ENCODE measurements around the gene TAF1C. TPM values are rescaled to one million over a fixed set of nuclear protein-coding genes. Genes with fewer than 3 reads are reported as not detected.

The TAF1C gene
- total RNA-seq, 1 donor from 2014 or later: 64.4 TPM

DNA sequence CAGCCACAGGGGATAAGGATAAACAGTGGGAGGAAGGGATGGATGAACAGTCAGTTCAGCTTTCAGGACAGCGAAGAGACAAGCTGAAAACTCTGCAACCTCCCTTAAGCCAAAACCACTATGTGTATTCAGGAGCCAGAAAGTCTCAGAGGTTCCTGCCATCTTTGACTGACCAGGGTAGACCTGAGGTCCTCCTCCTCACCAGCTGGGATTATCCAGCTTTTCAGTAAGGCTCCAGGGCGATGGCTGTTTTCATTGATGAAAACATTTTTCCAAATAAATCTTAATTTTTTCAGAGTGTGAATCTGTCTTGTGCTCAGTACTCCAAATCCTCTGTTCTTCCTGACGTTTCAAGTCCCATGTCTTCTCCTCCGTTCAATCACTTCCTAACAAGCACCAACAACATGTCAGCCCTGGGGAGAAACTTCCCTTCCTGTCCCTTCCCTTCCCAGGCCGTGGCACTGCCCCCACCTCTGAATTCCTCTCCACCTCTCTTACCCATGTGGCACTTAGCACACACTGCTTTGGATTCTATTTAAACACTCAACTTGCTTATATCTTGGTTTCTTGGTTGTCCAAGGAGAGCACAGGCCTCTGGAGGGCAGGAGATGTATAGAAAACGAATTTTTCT, 47.1 kb downstream of the TAF1C start:
- Mint-ChIP-seq H3K27ac (no peak overlapping the region), H3K36me3 (ENCODE audit: low read depth) (peaks cover 21% of the 10 kb centered on the region), H3K4me3 (ENCODE audit: low read depth) (no peak overlapping the region), H3K4me1 (ENCODE audit: low read depth) (peaks cover 49% of the 10 kb centered on the region), H3K9me3 (no peaks in the 10 kb centered on the region), H3K27me3 (ENCODE audit: low read depth) (no peaks in the 10 kb centered on the region)
- no peak for DNase-seq (ENCODE audit: low spot score)
- intact Hi-C loops (cut with micrococcal nuclease): loop anchor here (2.0 kb wide), 1 partner anchor 55 kb away; no protein-coding TSS in a partner anchor

GRCh38 chr16:84138824-84139627, 47.8 kb downstream of the TAF1C start:
- Mint-ChIP-seq H3K36me3 (ENCODE audit: low read depth) (peaks cover 21% of the 10 kb centered on the region), H3K4me3 (ENCODE audit: low read depth) (peak overlapping the region; percentile 71), H3K4me1 (ENCODE audit: low read depth) (peaks cover 45% of the 10 kb centered on the region), H3K27me3 (ENCODE audit: low read depth) (no peaks in the 10 kb centered on the region), H3K9me3 (no peaks in the 10 kb centered on the region), H3K27ac (peak overlapping the region; percentile 89)
- intact Hi-C loops (cut with micrococcal nuclease): loop anchor here (1.0 to 2.0 kb wide), 2 partner anchors 22 to 54 kb away; no protein-coding TSS in a partner anchor
- no peak for DNase-seq (ENCODE audit: low spot score)

DNA sequence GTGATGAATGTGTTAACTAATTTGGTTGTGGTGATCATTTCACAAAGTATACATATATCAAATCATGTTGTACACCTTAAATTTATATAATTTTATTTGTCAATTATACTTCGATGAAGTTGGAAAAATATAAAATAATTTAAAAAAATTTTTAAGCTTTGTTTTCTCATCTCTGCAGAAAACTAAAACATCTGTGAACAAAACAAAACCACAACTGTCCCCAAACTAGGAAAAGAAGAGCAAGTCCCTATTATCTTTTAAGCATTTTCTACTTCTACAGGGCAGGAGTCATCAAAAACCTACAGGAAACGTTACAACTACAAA, 48.4 kb downstream of the TAF1C start:
- peaks cover 44% of the 10 kb centered on the region for H3K4me1 Mint-ChIP-seq (ENCODE audit: low read depth)
- peak overlapping the region; percentile 71 for H3K4me3 Mint-ChIP-seq (ENCODE audit: low read depth)
- H3K27me3 Mint-ChIP-seq (ENCODE audit: low read depth): no peaks in the 10 kb centered on the region
- H3K27ac Mint-ChIP-seq: peak overlapping the region; percentile 89
- intact Hi-C loops (cut with micrococcal nuclease): loop anchor here (1.0 to 2.0 kb wide), 2 partner anchors 21 to 54 kb away; no protein-coding TSS in a partner anchor
- no peaks in the 10 kb centered on the region for H3K9me3 Mint-ChIP-seq
- no peak for DNase-seq (ENCODE audit: low spot score)
- H3K36me3 Mint-ChIP-seq (ENCODE audit: low read depth): peaks cover 21% of the 10 kb centered on the region

- Mint-ChIP-seq H3K27ac (no peak overlapping the region), H3K36me3 (ENCODE audit: low read depth) (peaks cover 21% of the 10 kb centered on the region), H3K4me3 (ENCODE audit: low read depth) (no peak overlapping the region), H3K4me1 (ENCODE audit: low read depth) (peaks cover 41% of the 10 kb centered on the region), H3K27me3 (ENCODE audit: low read depth) (no peaks in the 10 kb centered on the region), H3K9me3 (no peaks in the 10 kb centered on the region)
- intact Hi-C loops (cut with micrococcal nuclease): loop anchor here (1.0 to 2.0 kb wide), 2 partner anchors 21 to 53 kb away; no protein-coding TSS in a partner anchor
- DNase-seq (ENCODE audit: low spot score): no peak
These were observed 49.0 kb downstream of the TAF1C start for GRCh38 chr16:84137769-84138357.

- no peaks in the 10 kb centered on the region for H3K9me3 Mint-ChIP-seq
- peaks cover 41% of the 10 kb centered on the region for H3K4me1 Mint-ChIP-seq (ENCODE audit: low read depth)
- no peak for DNase-seq (ENCODE audit: low spot score)
- no peaks in the 10 kb centered on the region for H3K27me3 Mint-ChIP-seq (ENCODE audit: low read depth)
- H3K27ac Mint-ChIP-seq: peak overlapping the region; percentile 20
- peaks cover 21% of the 10 kb centered on the region for H3K36me3 Mint-ChIP-seq (ENCODE audit: low read depth)
- no peak overlapping the region for H3K4me3 Mint-ChIP-seq (ENCODE audit: low read depth)
- intact Hi-C loops (cut with micrococcal nuclease): no loop called here
These were observed 49.6 kb downstream of the TAF1C start for GRCh38 chr16:84137287-84137686.

GRCh38 chr16:84136331-84137125, 50.3 kb downstream of the TAF1C start:
- Mint-ChIP-seq H3K27ac (no peak overlapping the region), H3K4me1 (ENCODE audit: low read depth) (peaks cover 41% of the 10 kb centered on the region), H3K4me3 (ENCODE audit: low read depth) (no peak overlapping the region), H3K27me3 (ENCODE audit: low read depth) (no peaks in the 10 kb centered on the region), H3K9me3 (no peaks in the 10 kb centered on the region), H3K36me3 (ENCODE audit: low read depth) (peaks cover 21% of the 10 kb centered on the region)
- no peak for DNase-seq (ENCODE audit: low spot score)
- intact Hi-C loops (cut with micrococcal nuclease): no loop called here

DNA sequence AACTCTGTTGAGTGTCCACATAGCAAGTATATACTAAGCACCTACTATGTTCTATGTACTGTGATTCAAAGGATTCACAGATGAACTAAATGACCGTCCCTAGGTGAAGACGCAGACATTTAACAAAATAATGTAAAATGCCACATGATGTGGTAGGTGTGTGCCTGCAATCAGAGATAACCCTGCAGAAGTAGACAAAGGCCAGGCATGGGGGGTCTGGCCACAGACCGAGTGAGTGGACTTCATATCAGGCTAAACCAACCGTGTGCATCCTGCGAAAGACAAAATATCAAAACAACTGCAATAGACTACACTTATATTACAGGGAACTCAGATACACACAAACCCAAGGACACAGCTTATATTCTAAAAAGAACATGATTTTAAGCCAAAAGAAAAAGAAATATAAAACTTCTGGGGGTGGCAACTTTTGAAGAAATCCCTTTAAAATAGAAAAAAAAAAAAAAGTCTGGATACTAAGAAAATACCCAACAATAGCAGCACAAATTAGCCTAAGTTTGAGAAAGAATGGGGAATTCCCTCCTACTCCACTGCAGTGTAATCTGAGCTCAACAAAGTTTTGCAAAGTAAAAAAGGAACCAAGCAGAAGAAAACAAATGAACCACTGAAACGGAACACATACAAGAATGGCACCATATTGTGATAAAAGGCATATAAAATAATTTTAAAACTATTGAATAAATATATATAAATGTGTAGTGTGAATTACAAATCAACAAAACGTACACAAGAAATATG, 54.2 kb downstream of the TAF1C start:
- H3K4me3 Mint-ChIP-seq (ENCODE audit: low read depth): no peak overlapping the region
- no peak for DNase-seq (ENCODE audit: low spot score)
- intact Hi-C loops (cut with micrococcal nuclease): no loop called here
- no peaks in the 10 kb centered on the region for H3K27me3 Mint-ChIP-seq (ENCODE audit: low read depth)
- no peak overlapping the region for H3K27ac Mint-ChIP-seq
- H3K9me3 Mint-ChIP-seq: no peaks in the 10 kb centered on the region
- peaks cover 21% of the 10 kb centered on the region for H3K4me1 Mint-ChIP-seq (ENCODE audit: low read depth)
- peaks cover 25% of the 10 kb centered on the region for H3K36me3 Mint-ChIP-seq (ENCODE audit: low read depth)

DNA sequence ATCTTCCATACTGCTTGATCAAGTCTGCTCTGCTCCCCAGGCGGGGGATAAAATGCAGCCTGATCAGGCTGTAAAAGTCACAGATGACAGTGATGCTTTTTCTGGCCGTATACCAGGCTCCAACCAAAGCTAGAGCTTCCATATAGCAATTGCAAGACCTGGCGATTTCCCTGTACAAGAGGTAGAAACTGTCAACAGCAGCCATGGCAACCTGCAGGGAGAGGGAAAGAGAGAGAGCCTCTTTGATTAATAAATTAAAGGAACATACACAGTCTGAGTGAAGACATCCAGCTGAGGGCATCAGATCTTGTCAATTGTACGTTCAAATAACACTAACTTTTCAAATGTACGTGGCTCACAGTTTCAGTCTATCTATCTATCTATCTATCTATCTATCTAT, 55.7 kb downstream of the TAF1C start:
- intact Hi-C loops (cut with micrococcal nuclease): no loop called here
- Mint-ChIP-seq H3K4me1 (ENCODE audit: low read depth) (peaks cover 7% of the 10 kb centered on the region), H3K27ac (no peak overlapping the region), H3K4me3 (ENCODE audit: low read depth) (no peak overlapping the region), H3K9me3 (no peaks in the 10 kb centered on the region), H3K36me3 (ENCODE audit: low read depth) (peaks cover 23% of the 10 kb centered on the region), H3K27me3 (ENCODE audit: low read depth) (no peaks in the 10 kb centered on the region)
- DNase-seq (ENCODE audit: low spot score): no peak

Other genes with a start within 250 kb of the TAF1C start
- 1.4 and 2.1 TPM in 2 replicates for gene OSGIN1, start 233.8 kb downstream of the TAF1C start, total RNA-seq
- gene NECAB2, start 218.8 kb downstream of the TAF1C start, total RNA-seq: 0.11 TPM in 1 of 2 replicates, not detected in the other
- gene SLC38A8, start 144.3 kb downstream of the TAF1C start, total RNA-seq: 0.28 TPM in 1 of 2 replicates, not detected in the other
- 54.5 and 58.1 TPM in 2 replicates for gene MBTPS1, start 70.1 kb downstream of the TAF1C start, total RNA-seq
- gene HSDL1, start 41.9 kb downstream of the TAF1C start, total RNA-seq: 16.7 and 19.9 TPM in 2 replicates
- gene DNAAF1, start 41.7 kb downstream of the TAF1C start, total RNA-seq: 0.09 TPM in 1 of 2 replicates, not detected in the other
- gene ADAD2, start 4.1 kb upstream of the TAF1C start, total RNA-seq: not detected in 2 replicates
- gene KCNG4, start 53.0 kb upstream of the TAF1C start, total RNA-seq: not detected in 2 replicates
- not detected in 2 replicates for gene WFDC1, start 107.8 kb upstream of the TAF1C start, total RNA-seq
- gene ATP2C2, start 181.5 kb upstream of the TAF1C start, total RNA-seq: not detected in 2 replicates